HEK293T (cell line): ENCODE results near the gene GALNT2.

ENCODE experiments used
- CTBP1 ChIP-seq: fragments of 450-650 bp; IDR thresholded peaks from 2 replicates; pipeline ENCODE4 v1.6.1; 2016; ENCODE audit warnings: borderline replicate concordance
- FOXA1 ChIP-seq: fragments of 450-650 bp; IDR thresholded peaks from 2 replicates; pipeline ENCODE4 v1.6.1; 2016; ENCODE audit warnings: mild to moderate bottlenecking
- HDGF ChIP-seq: fragments of 450-650 bp; IDR thresholded peaks from 2 replicates; pipeline ENCODE4 v1.6.1; 2017; ENCODE audit warnings: antibody characterized with exemption, borderline replicate concordance
- L3MBTL2 ChIP-seq: fragments of 450-650 bp; conservative IDR thresholded peaks from 2 replicates; pipeline ENCODE4 v1.6.1; 2016; ENCODE audit warnings: mild to moderate bottlenecking
- LEF1 ChIP-seq: fragments of 450-650 bp; IDR thresholded peaks from 2 replicates; pipeline ENCODE4 v1.6.1; 2017; ENCODE audit warnings: mild to moderate bottlenecking, borderline replicate concordance
- SP1 ChIP-seq: fragments of 450-650 bp; IDR thresholded peaks from 2 replicates; pipeline ENCODE4 v1.6.1; 2017
- SUZ12 ChIP-seq: fragments of 450-650 bp; IDR thresholded peaks from 2 replicates; pipeline ENCODE4 v1.6.1; 2016; ENCODE audit warnings: mild to moderate bottlenecking
- TARDBP ChIP-seq: fragments of 450-650 bp; IDR thresholded peaks from 2 replicates; pipeline ENCODE4 v1.6.1; 2016
- ZNF384 ChIP-seq: fragments of 450-650 bp; IDR thresholded peaks from 2 replicates; pipeline ENCODE4 v1.6.1; 2016

GRCh38 chr1:230062521-230062920 lies 4.5 kb upstream of the GALNT2 start:
- TF ChIP-seq TARDBP, result no peak
- TF ChIP-seq SP1, result no peak
- no peak for TF ChIP-seq SUZ12
- no peak for TF ChIP-seq ZNF384
- no peak for TF ChIP-seq HDGF
- TF ChIP-seq CTBP1, result no peak
- no peak for TF ChIP-seq LEF1
- TF ChIP-seq L3MBTL2, result no peak
- no peak for TF ChIP-seq FOXA1
